ENCODE data around the gene TMEM238L.

TMEM238L gene

GRCh38 chr17:10844621-10845387 lies 40.9 kb upstream of the TMEM238L start:
- Histone ChIP-seq H3K9me2 (replicated peaks; ENCODE audit: low read depth, low read length) (no peaks in the 10 kb centered on the region), H4K20me1 (ENCODE audit: insufficient read depth, low read length, poor library complexity, severe bottlenecking) (no peaks in the 10 kb centered on the region), H3F3A (ENCODE audit: low read depth) (no peaks in the 10 kb centered on the region), H3K4me3 (ENCODE audit: low read length, poor library complexity, severe bottlenecking) (peak overlapping the region; percentile 71), H2AFZ (ENCODE audit: low read length) (peak overlapping the region; percentile 97), H3K9ac (ENCODE audit: low read depth, low read length, poor library complexity, severe bottlenecking) (peak overlapping the region; percentile 74), H3K79me2 (ENCODE audit: insufficient read depth, low read length) (no peaks in the 10 kb centered on the region), H3K4me2 (ENCODE audit: low read depth, low read length, poor library complexity, severe bottlenecking) (peak overlapping the region; percentile 83), H3K4me1 (ENCODE audit: insufficient read depth, low read length, poor library complexity, severe bottlenecking) (peaks cover 18% of the 10 kb centered on the region), H3K36me3 (ENCODE audit: insufficient read depth, low read length) (no peaks in the 10 kb centered on the region), H3K9me3 (ENCODE audit: insufficient read depth, low read depth, low read length) (no peaks in the 10 kb centered on the region), H3K27me3 (ENCODE audit: insufficient read depth, low read length, poor library complexity, severe bottlenecking) (no peaks in the 10 kb centered on the region)
- TF ChIP-seq CTCF (conservative IDR thresholded peaks at IDR 0.05; ENCODE audit: low read length) (peak; percentile 85), EZH2phosphoT487 (IDR thresholded peaks at IDR 0.05; ENCODE audit: borderline replicate concordance) (no peak)

GRCh38 chr17:10843811-10844210 lies 39.9 kb upstream of the TMEM238L start:
- no peaks in the 10 kb centered on the region for H3K9me2 ChIP-seq (replicated peaks; ENCODE audit: low read depth, low read length)
- H3K27me3 ChIP-seq (ENCODE audit: insufficient read depth, low read length, poor library complexity, severe bottlenecking), result no peaks in the 10 kb centered on the region
- peak overlapping the region; percentile 40 for H2AFZ ChIP-seq (ENCODE audit: low read length)
- H3K4me3 ChIP-seq (ENCODE audit: low read length, poor library complexity, severe bottlenecking), result peak overlapping the region; percentile 71
- no peaks in the 10 kb centered on the region for H3K9me3 ChIP-seq (ENCODE audit: insufficient read depth, low read depth, low read length)
- no peaks in the 10 kb centered on the region for H3F3A ChIP-seq (ENCODE audit: low read depth)
- no peaks in the 10 kb centered on the region for H4K20me1 ChIP-seq (ENCODE audit: insufficient read depth, low read length, poor library complexity, severe bottlenecking)
- H3K4me1 ChIP-seq (ENCODE audit: insufficient read depth, low read length, poor library complexity, severe bottlenecking), result peaks cover 18% of the 10 kb centered on the region
- no peak for TF ChIP-seq EZH2phosphoT487 (IDR thresholded peaks at IDR 0.05; ENCODE audit: borderline replicate concordance)
- no peak for TF ChIP-seq CTCF (conservative IDR thresholded peaks at IDR 0.05; ENCODE audit: low read length)
- H3K36me3 ChIP-seq (ENCODE audit: insufficient read depth, low read length), result no peaks in the 10 kb centered on the region
- H3K79me2 ChIP-seq (ENCODE audit: insufficient read depth, low read length), result no peaks in the 10 kb centered on the region
- H3K9ac ChIP-seq (ENCODE audit: low read depth, low read length, poor library complexity, severe bottlenecking), result peak overlapping the region; percentile 74
- peak overlapping the region; percentile 83 for H3K4me2 ChIP-seq (ENCODE audit: low read depth, low read length, poor library complexity, severe bottlenecking)

- H3K9me3 ChIP-seq (ENCODE audit: insufficient read depth, low read depth, low read length), result no peaks in the 10 kb centered on the region
- no peak overlapping the region for H3K4me3 ChIP-seq (ENCODE audit: low read length, poor library complexity, severe bottlenecking)
- no peak overlapping the region for H3K4me2 ChIP-seq (ENCODE audit: low read depth, low read length, poor library complexity, severe bottlenecking)
- no peak overlapping the region for H3K9ac ChIP-seq (ENCODE audit: low read depth, low read length, poor library complexity, severe bottlenecking)
- H2AFZ ChIP-seq (ENCODE audit: low read length), result no peak overlapping the region
- H4K20me1 ChIP-seq (ENCODE audit: insufficient read depth, low read length, poor library complexity, severe bottlenecking), result no peaks in the 10 kb centered on the region
- no peaks in the 10 kb centered on the region for H3K36me3 ChIP-seq (ENCODE audit: insufficient read depth, low read length)
- no peaks in the 10 kb centered on the region for H3F3A ChIP-seq (ENCODE audit: low read depth)
- no peaks in the 10 kb centered on the region for H3K27me3 ChIP-seq (ENCODE audit: insufficient read depth, low read length, poor library complexity, severe bottlenecking)
- H3K4me1 ChIP-seq (ENCODE audit: insufficient read depth, low read length, poor library complexity, severe bottlenecking), result peaks cover 18% of the 10 kb centered on the region
- no peaks in the 10 kb centered on the region for H3K9me2 ChIP-seq (replicated peaks; ENCODE audit: low read depth, low read length)
- no peaks in the 10 kb centered on the region for H3K79me2 ChIP-seq (ENCODE audit: insufficient read depth, low read length)
- no peak for TF ChIP-seq EZH2phosphoT487 (IDR thresholded peaks at IDR 0.05; ENCODE audit: borderline replicate concordance)
- TF ChIP-seq CTCF (conservative IDR thresholded peaks at IDR 0.05; ENCODE audit: low read length), result no peak
Measured at GRCh38 chr17:10842658-10843057, 38.8 kb upstream of the TMEM238L start.
